Upper lobe of right lung (tissue), 1 donor: Measurements from ENCODE around the gene LPP. TPM values are rescaled to one million over a fixed set of nuclear protein-coding genes. Genes with fewer than 3 reads are reported as not detected.

Experiments
- ATAC-seq: fragments of 200-7000 bp; cut with Tn5 transposase; one replicate; pipeline ENCODE4 v1.9.1; 2020; ENCODE audit warnings: mild to moderate bottlenecking, moderate library complexity
- DNase-seq: peaks from one replicate; pipeline ENCODE4 v3.0.0-alpha.2; 2020
- H3K27ac ChIP-seq: fragments of 200-600 bp; one replicate; pipeline ENCODE4 v1.8.0; 2022
- H3K27me3 ChIP-seq: fragments of 200-600 bp; one replicate; pipeline ENCODE4 v1.8.0; 2022; ENCODE audit warnings: mild to moderate bottlenecking
- H3K36me3 ChIP-seq: fragments of 200-600 bp; one replicate; pipeline ENCODE4 v1.8.0; 2022
- H3K4me1 ChIP-seq: fragments of 200-600 bp; one replicate; pipeline ENCODE4 v1.8.0; 2022
- H3K4me3 ChIP-seq: fragments of 200-600 bp; one replicate; pipeline ENCODE4 v1.8.0; 2022; ENCODE audit warnings: mild to moderate bottlenecking
- H3K9me3 ChIP-seq: fragments of 200-600 bp; one replicate; pipeline ENCODE4 v1.8.0; 2022
- CTCF ChIP-seq: fragments of 200-600 bp; IDR thresholded peaks from one replicate; pipeline ENCODE4 v1.8.0; 2022; ENCODE audit warnings: antibody characterized with exemption
- intact Hi-C: fragments of 100-400 bp; cut with DNase I; formaldehyde crosslinking; loops from one replicate; pipeline ENCODE4 v1.11.0; 2022
- total RNA-seq: library from RNA; stranded (reverse); fragmentation: NEBNext Ultra II Directional; extraction: Animal tissue kit (Norgen Biotek cat#: 25700); gene quantifications from one replicate; pipeline ENCODE4 v1.2.1, GENCODE V29; 2021
- donor health status: DM: no; HTN: yes; CAD: no; lungs with severe emphysema.

Gene LPP
- total RNA-seq, 1 donor from 2014 or later = 191 TPM

GRCh38 chr3:188108703-188109412, 45.1 kb upstream of the LPP start:
- intact Hi-C loops = no loop called here
- ATAC-seq = no peak
- TF ChIP-seq CTCF = no peak
- H3K4me1 ChIP-seq = no peaks in the 10 kb centered on the region
- H3K4me3 ChIP-seq = no peak overlapping the region
- H3K36me3 ChIP-seq = no peaks in the 10 kb centered on the region
- H3K27me3 ChIP-seq = no peaks in the 10 kb centered on the region
- H3K27ac ChIP-seq = no peak overlapping the region
- no peak for DNase-seq
- no peaks in the 10 kb centered on the region for H3K9me3 ChIP-seq

GRCh38 chr3:188111002-188111584, 42.9 kb upstream of the LPP start:
- Histone ChIP-seq H3K4me1 (no peaks in the 10 kb centered on the region), H3K4me3 (no peak overlapping the region), H3K9me3 (no peaks in the 10 kb centered on the region), H3K36me3 (no peaks in the 10 kb centered on the region), H3K27me3 (no peaks in the 10 kb centered on the region), H3K27ac (no peak overlapping the region)
- DNase-seq (no peak), ATAC-seq (no peak)
- intact Hi-C loops = no loop called here
- no peak for TF ChIP-seq CTCF

- intact Hi-C loops = no loop called here
- no peaks in the 10 kb centered on the region for H3K4me1 ChIP-seq
- H3K27ac ChIP-seq = no peak overlapping the region
- peak; percentile 73 for ATAC-seq
- H3K27me3 ChIP-seq = no peaks in the 10 kb centered on the region
- H3K36me3 ChIP-seq = no peaks in the 10 kb centered on the region
- H3K4me3 ChIP-seq = no peak overlapping the region
- no peak for DNase-seq
- no peaks in the 10 kb centered on the region for H3K9me3 ChIP-seq
- TF ChIP-seq CTCF = no peak
These were observed 40.2 kb upstream of the LPP start for GRCh38 chr3:188113756-188114155.

- DNase-seq (no peak), ATAC-seq (no peak)
- H3K4me3 ChIP-seq = no peak overlapping the region
- H3K27me3 ChIP-seq = no peaks in the 10 kb centered on the region
- TF ChIP-seq CTCF = no peak
- H3K27ac ChIP-seq = no peak overlapping the region
- intact Hi-C loops = no loop called here
- H3K4me1 ChIP-seq = no peaks in the 10 kb centered on the region
- H3K9me3 ChIP-seq = no peaks in the 10 kb centered on the region
- H3K36me3 ChIP-seq = no peaks in the 10 kb centered on the region
These were observed 34.1 kb upstream of the LPP start for GRCh38 chr3:188119846-188120245.

GRCh38 chr3:188122571-188123169, 31.3 kb upstream of the LPP start:
- no peak overlapping the region for H3K27ac ChIP-seq
- H3K27me3 ChIP-seq = no peaks in the 10 kb centered on the region
- no peak for ATAC-seq
- no peaks in the 10 kb centered on the region for H3K9me3 ChIP-seq
- H3K4me1 ChIP-seq = no peaks in the 10 kb centered on the region
- no peaks in the 10 kb centered on the region for H3K36me3 ChIP-seq
- no peak for DNase-seq
- intact Hi-C loops = no loop called here
- no peak overlapping the region for H3K4me3 ChIP-seq
- no peak for TF ChIP-seq CTCF
